Stimulated activated CD4-positive, alpha-beta T cell treated with anti-CD3 and anti-CD28 coated beads, Interleukin-15, amount 100 ng/mL, for 24 hours (primary cell): ENCODE measurements around the gene NSD1.
"Not testable (repeated sequence)": the region's sequence is repeated elsewhere in the genome, so short reads cannot be mapped to it uniquely, and the experiment has no call there.

Source experiments
- DNase-seq: peaks from one replicate; pipeline ENCODE4 v3.0.0-alpha.2; 2020

NSD1 gene

DNA sequence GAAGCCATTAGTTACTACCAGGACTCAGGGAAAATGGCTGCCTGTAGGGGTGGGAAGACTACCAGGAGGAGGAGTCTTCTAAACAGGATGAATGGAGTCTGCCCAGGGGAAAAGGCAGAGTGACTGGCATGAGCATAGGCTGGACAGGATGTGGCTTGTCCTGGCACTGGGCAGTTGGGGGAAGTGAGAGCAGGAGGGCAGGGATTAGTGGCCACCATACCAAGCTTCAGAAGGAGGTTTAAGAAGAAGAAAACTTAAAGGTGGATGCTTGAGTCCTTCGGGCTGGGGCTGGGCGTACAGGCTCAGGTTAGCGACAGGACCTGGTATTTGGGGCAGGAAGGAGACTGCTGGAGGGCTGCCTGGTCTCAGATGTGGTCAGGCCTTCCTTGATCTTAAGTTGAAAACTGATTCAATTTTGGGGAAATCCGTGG lies 5.0 kb upstream of the NSD1 start:
- no peak for DNase-seq

DNA sequence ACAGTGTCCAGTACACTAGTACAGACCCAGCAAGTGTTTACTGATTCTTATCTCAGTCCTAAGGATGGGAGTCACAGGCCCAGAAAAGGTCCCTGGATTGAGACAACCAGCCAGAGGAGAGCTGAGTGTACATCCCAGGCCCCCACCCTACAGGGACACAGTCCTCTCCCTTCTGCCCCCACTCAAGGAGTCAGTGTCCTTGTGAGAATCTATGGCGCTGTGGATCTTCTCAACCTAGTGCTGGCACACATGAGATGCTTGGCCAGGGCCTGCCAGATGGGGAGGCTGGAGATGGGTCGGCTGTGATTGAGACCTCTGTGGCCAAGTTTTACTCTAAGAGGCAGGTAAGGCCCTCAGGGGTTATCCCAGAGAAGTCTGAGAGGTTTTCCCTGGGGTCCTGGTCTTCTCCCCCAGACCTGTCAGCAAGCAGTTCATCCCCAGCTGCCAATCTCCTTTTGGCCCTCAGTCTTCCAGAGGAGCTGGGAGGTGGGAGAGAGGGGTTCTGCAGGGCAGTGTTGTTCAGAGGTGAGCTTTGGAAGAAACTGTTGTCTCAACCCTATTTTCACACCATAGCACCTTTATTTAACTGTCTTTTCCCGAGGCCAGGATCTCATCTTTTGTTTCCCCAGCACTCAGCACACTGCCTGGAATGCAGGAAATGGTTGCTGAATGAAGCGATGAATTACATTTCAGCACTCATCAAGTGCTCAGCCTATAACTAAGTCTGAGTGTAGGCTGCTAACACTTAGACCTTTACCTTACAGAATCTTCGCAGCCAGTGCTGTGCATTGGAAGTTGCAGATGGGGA lies 3.2 kb upstream of the NSD1 start:
- DNase-seq: no peak

DNA sequence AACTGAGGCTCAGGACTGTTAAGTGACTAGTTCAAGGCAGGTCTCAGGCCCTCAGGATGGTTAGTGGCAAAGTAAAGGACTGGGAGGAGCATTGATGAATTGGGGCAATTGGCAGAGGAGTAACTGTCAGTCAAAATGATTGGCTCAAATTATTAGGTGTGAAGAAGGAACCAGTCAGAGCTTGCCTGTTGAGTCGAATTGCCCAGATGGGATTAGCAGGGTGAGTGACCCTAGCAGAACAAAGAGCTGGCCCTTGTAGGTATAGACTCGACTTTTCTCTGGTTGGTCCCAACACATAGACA lies 2.6 kb upstream of the NSD1 start:
- DNase-seq: no peak

DNA sequence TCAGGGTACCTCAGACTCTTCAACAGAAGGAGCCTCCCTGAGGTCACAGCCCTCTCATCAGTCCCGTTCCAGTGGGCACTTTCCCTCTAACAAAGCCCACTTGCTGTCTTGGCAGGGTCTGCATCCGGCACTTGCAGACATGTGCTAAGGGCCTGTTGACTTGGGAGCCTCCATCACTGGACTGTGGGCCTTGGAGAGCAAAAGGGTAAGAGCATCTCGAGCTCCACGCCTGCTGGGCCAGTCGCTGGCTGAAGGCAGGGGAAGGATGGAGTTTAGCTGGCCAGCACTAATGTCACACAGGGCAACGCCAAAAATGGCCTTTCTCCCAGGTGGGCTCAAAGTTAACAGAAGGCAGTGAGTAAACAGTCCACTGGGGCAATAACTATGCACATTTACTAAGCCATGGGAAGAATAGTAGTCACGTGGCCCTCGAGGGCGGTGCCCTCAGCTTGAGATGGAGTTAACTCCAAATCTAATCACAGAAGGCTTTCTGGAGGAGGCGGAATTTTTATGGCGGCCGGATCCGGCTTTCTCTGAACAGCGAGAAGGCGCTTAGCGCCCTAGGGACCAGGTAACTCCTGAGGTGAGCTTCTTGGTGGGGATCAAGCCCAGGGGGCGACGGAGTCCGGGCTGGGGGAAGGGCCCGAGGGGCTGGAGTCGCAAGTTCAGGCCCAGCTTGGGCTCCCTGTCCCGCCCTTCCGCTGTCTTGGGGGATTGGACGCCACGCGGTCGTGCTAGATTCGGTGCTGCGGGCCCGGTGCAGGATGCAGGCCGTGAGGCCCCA lies 2.0 kb upstream of the NSD1 start:
- DNase-seq: no peak

DNA sequence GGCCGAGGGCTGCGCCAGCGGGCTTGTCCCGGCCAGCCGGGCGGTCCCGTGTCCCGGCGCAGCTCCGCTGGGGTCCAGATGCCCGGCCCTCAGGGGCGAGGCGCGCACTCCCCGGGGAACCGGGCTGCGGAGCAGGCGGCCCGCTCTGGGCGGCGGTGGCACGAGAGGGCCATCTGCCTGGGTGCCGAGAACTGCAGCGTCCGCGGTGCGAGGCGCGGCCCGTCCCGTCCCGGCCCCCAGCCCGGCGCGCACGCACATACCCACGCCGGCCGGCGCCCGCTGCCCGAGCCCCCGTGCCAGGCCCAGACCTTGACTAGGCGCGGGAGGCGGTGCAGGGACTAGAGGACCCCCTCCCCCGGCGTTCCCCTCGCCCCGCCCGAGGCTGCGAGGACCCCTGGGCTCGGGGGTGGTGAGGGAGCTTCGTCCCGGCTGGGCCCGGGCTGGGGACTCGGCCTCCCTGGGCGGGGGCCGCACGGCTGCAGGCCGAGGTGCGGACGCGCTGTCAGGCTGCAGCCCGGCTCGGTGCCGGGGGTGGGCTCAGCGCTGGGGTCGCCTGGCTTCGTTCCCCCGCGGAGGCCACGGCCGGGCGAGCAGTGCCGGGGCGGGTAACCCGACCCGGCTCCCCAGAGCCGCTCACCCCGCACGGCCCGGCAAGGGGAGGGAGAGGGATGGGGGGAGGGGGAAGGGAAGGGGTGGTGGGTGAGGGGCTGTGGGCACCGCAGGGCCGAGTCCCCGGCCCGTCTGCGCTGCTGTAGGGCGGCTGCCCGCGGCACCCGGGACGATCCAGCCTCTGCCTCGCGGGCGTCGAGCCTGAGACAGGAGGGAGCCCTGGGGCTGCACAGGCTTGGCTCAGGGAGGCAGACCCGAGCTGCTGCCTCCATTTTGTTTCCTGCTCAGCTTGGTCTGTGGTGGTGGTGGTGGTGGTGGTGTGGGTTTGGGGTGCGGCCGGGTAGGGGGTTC lies 1.2 kb upstream of the NSD1 start:
- DNase-seq: peak; percentile 53

DNA sequence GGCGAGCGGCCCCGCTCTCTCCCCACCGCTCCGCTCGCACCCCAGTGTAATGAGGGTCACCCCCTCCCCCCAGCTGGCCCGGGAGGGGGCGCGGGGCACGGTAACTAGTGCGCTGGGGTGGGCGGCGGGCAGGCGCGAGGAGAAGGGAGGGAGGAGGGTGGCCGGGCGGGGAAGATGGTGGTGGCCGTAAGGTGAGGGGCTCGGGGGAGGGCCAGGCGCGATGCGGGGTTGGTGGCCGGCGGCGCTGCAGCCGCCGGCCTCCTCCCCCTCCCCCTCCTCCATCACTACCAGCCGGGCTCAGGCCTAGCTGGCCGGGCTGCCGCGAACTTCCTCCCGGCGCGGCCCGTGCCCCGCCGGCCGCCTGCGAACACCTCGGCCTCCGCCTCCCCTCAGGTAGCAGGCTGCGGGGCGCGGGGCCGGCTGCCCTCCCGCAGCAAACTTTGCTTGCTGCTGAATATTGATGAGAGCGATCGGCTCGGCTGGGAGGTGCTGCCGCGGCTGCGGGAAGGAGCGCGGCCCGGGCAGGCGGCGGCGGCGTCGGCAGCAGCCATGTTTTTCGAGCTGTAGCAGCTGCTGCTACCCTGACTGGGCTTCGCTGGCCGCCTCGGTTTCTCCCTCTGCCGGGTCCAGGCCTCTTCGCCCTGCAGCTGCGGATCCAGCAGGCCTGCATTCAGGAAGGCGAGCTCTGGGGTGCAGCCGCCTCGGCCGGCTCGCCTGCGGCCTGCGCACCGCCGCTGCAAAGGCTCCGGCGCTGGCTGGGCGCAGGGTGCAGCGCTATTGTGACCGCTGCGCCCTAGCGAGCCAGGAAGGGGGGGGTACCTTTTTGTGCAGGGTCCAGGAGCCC lies 502 bp downstream of the NSD1 start:
- peak; percentile 50 for DNase-seq

DNA sequence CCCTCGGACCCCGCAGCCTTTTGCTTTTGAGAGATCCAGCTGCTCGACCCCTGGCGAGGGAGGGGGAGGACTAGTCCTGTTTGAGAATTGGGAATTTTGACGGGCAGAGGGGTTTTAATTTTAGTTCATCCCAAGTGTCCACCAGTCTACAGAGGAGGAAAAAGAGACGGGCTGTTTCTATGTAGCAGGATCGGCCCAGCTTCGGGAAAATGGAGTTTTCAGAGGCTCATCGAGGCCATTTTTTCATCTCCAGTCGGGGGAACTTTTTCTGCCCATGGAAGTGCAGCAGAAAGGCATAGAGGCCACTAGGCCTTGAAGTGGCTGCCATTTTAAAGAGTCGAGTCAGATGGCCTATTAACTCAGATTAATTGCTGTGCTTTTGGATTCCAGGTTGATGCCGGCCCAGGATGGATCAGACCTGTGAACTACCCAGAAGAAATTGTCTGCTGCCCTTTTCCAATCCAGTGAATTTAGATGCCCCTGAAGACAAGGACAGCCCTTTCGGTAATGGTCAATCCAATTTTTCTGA lies 1.2 kb downstream of the NSD1 start:
- no peak for DNase-seq

DNA sequence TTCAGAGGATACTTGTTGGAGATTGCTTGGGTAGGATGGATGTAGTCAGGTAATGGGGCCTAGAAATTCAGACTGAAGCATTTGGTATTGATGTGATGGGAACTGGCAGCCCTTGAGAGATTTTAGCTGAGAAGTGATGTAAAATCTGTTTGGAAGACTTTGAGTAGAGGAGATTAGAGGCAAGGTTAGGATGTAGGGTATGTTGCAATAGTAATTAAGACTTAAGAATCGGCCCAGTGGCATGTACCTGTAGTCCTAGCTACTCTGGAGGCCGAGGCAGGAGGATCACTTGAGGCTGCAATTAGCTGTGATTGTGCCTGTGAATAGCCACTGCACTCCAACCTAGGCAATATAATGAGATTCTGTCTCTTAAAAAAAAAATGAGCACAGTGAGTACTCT lies 6.7 kb downstream of the NSD1 start:
- DNase-seq: no peak

DNA sequence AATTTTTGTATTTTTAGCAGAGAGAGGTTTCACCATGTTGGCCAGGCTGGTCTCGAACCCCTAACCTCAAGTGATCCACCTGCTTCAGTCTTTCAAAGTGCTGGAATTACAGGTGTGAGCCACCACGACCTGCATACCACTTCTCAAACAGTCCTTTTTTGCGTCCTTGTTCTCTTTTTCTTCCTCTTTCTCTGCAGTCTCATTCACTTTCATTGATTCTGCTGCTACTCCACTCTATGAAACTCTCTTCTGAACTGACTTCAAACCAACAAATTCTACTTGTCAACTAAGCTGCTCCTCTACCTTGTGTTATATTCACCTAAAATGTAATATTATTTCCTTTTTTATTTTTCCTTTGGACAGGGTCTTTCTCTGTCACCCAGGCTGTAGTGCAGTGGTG lies 7.9 kb downstream of the NSD1 start:
- DNase-seq: no peak

DNA sequence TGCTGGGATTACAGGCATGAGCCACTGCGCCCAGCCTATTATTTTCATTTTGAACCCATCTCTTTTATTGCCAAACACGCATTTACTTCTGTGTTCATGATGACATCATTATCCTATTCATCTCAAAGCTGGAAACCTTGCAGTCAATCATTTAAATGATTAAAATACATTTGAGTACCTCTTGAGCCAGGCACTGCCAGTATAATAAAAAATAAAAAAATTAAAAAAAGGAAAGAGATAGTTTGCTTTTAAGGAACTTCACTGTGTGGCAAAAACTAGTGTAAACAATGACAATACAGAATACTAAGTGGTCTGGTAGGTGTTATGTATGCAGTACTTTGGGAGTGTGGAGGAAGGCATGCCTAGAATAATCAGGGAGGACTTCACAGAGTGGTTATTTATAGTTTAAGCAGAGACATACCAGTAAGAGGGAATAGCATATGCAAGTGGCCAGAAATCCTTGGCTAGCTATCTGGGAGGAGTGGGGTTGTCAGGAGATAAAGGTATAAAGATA lies 8.6 kb downstream of the NSD1 start:
- no peak for DNase-seq

DNA sequence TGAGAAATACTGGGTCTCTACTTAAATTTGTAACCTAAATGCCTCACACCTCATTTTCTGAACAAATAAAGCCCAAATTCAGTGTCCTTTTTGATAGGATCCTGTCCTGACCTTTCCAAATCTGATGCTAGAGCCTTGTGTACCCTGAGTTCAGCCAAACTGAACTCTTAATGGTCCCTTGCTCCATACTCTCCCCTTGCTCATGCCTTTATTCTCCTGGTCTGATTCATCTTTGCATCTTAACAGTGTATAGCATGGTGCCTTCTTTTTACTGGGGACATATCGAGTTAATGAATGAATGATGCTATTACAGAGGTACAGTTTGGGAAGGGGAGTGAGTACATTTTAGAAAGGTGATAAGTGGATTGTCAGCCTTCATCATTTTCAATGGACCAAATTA lies 9.2 kb downstream of the NSD1 start:
- no peak for DNase-seq

DNA sequence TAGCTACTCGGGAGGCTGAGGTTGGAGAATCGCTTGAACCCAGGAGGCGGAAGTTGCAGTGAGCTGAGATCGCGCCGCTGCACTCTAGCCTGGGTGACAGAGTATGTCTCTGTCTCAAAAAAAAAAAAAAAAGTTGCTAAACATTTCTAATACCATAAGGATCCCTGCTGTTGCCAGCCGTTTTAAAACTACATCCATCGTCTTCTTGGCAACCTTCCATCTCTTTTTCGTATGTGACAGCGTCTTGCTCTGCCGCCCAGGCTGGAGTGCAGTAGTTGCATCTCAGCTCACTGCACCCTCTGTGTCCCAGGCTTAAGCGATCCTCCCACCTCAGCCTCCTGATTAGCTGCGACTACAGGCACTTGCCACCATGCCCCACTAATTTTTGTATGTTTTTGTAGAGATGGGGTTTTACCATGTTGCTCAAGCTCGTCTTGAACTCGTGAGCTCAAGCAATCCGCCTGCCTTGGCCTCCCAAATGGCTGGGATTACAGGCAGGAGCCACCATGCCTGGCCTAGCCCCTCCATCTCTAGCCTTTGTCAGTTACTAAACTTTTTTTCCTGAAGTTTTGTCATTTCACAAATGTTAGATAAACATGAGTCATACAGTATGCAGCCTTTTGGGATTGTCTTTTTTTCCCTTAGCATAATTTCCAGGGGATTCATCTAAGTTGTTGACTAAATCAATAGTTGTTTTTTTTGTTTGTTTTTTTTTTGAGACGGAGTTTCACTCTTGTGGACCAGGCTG lies 13.5 kb downstream of the NSD1 start:
- DNase-seq: no peak

DNA sequence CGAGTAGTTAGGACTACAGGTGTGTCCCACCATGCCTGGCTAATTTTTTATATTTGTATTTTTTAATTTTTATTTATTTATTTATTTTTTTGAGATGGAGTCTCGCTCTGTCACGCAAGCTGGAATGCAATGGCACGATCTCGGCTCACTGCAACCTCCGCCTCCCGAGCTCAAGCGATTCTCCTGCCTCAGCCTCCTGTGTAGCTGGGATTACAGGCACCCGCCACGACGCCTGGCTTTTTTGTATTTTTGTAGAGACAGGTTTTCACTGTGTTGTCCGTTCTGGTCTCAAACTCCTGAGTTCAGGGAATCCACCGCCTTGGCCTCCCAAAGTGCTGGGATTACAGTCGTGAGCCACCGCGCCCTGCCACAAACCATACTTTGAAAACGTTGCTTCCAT lies 16.5 kb downstream of the NSD1 start:
- DNase-seq: not testable (repeated sequence)

DNA sequence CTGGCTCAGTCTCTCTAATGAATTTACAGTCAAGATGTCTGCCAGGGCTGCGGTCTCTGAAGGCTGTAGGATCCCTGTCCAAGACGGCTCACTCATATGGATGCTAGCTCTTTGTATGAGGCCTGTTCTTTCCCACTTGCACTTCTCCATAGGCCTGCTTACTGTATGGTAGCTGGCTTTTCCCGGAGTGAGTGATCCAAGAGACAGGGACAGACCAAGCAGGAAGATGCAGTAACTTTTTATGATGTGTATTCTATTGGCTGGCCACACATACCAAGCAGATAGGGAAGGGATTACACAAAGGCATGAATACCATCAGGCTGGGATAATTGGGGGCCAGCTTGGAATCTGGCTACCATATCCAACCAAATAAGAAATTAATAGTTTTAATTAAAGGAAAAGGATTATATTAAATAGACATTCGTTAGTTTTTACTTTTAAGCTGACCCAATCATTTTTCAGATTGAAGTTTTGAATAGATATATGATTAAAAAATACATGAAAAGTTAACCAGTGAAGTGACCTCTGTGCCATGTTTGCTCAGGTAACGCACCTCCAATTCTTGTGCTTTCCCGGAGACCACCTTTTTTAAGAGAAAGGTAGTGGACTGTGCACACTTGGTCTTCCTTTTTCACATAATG lies 20.6 kb downstream of the NSD1 start:
- DNase-seq: no peak

DNA sequence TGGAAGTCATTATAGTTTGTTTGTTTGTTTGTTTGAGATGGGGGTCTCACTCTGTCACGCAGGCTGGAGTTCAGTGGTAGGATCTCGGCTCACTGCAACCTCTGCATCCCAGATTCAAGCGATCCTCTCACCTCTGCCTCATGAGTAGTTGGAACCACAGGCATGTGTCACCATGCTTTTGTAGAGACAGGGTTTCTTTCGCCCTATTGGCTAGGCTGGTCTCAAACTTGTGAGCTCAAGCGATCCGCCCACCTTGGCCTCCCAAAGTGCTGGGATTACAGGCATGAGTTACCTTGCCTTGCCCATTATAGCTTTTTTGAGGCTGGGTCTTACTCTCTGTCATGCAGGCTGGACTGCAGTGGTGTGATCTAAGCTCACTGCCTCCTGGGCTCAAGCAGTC lies 28.8 kb downstream of the NSD1 start:
- no peak for DNase-seq

DNA sequence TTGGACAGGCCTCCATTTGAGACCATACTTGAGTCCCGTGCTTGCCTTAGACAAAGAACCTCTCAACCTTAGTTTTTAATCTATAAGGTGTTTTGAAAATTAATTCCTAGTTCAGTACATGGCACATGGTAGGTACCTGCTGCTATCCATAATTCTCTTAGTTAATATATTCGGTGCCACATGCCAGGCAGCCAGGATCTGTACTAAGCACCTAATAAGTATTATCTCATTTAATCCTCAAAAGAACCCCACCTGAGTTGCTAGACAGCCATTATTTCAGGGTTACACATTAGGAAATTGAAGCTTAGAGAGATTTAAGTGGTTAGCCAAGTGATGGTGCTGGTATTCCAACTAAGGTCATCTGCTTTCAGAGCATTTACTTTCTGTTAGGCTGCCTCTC lies 29.9 kb downstream of the NSD1 start:
- DNase-seq: no peak

DNA sequence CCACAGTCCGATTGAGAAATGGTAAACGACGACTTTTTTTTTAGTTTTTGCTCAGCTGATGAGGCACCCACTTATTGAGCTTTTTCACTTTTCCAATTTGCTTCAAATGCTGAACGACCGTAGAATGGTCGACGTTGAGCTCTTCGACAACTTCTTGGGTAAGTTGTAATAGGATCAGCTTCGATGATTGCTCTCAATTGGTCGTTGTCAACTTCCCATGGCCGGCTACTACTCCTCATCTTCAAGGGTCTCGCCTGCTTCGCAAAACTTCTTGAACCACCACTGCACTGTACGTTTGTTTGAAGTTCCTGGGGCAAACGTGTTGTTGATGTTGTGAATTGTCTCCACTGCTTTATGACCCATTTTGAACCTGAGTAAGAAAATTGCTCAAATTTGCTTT lies 35.7 kb downstream of the NSD1 start:
- DNase-seq: no peak

DNA sequence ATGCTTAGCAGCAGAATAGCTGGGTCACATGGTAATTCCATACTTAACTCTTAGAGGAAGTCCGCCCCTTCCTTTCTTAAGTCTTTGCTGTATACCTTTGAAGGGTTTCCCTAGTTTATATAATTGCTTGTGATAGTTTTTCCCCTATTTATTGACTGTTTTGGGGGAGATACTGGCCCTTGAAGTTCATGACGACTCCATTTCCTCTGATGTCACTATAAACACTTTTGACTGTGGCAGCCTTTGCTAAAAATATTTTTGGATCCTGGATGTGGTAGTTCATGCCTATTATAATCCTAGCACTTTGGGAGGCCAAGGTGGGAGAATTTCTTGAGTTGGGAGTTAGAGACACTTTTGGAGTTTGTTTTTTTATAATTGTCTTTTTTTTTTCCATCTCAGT lies 38.4 kb downstream of the NSD1 start:
- DNase-seq: no peak

DNA sequence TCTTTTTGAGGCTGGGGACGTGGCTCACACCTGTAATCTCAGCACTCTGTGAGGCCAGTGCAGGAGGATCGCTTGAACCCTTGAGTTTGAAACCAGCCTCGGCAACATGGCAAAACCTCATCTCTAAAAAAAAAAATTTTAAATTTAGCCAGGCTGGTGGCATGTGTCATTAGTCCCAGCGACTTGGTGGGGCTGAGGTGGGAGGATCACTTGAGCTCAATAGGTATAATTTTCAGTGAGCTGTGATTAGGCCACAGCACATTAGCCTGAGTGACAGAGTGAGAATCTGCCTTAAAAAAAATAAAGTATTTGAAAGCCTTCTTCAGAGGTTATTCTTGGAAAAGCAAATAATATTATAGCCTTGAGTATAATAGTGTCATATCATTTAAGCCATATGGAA lies 41.8 kb downstream of the NSD1 start:
- no peak for DNase-seq

DNA sequence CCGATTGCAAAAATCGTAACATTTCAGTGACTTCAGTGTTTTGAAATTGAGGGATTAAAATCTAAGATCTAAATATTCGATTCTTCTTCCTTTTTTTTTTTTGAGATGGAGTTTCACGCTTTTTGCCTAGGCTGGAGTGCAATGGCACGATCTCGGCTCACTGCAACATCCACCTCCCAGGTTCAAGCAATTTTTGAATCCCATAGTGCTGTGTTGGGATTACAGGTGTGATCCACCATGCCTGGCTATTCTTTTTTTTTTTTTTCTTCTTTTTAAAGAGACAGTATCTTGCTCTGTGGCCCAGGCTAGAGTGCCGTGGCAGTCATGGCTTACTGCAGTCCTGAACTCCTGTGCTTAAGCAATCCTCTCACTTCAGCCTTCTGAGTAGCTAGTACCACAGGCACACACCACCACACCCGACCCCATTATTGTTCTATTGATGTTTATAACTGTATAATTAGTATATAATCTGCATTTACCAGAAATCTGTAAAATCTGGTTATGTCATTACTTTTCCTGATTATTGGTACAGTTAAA lies 42.7 kb downstream of the NSD1 start:
- no peak for DNase-seq
